Osteocyte (in vitro differentiated cells): ENCODE results near the gene IPO11. TPM values are rescaled to one million over a fixed set of nuclear protein-coding genes. Genes with fewer than 3 reads are reported as not detected.

Experiments used
- DNase-seq: peaks from one replicate; pipeline ENCODE4 v3.0.0; 2021; ENCODE audit warnings: mixed read lengths; ENCODE audit not compliant: unreplicated experiment; ENCODE audit errors: extremely low spot score
- H3K27ac Mint-ChIP-seq: one replicate; pipeline ENCODE4 v1.8.0; 2021; ENCODE audit warnings: mild to moderate bottlenecking, mixed read lengths; ENCODE audit not compliant: unreplicated experiment
- H3K27me3 Mint-ChIP-seq: one replicate; pipeline ENCODE4 v1.8.0; 2021; ENCODE audit warnings: mixed read lengths; ENCODE audit not compliant: unreplicated experiment
- H3K36me3 Mint-ChIP-seq: one replicate; pipeline ENCODE4 v1.8.0; 2021; ENCODE audit warnings: mixed read lengths; ENCODE audit not compliant: unreplicated experiment
- H3K4me1 Mint-ChIP-seq: one replicate; pipeline ENCODE4 v1.8.0; 2021; ENCODE audit warnings: mixed read lengths; ENCODE audit not compliant: unreplicated experiment
- H3K4me3 Mint-ChIP-seq: one replicate; pipeline ENCODE4 v1.8.0; 2021; ENCODE audit warnings: mild to moderate bottlenecking, moderate library complexity, mixed read lengths; ENCODE audit not compliant: unreplicated experiment
- H3K9me3 Mint-ChIP-seq: one replicate; pipeline ENCODE4 v1.8.0; 2021; ENCODE audit warnings: mixed read lengths; ENCODE audit not compliant: unreplicated experiment
- CTCF ChIP-seq: fragments of 200-600 bp; sonication (generic); IDR thresholded peaks from 2 replicates; pipeline ENCODE4 v1.5.0; 2021; ENCODE audit warnings: antibody characterized with exemption, mild to moderate bottlenecking, moderate library complexity
- total RNA-seq: library from RNA; stranded (reverse); gene quantifications from 2 replicates; pipeline ENCODE4 v1.2.1, GENCODE V29; 2021

The IPO11 gene
- total RNA-seq, 1 donor from 2014 or later = 30.6 TPM

- Mint-ChIP-seq H3K9me3 (peaks cover 3% of the 10 kb centered on the region), H3K4me3 (no peak overlapping the region), H3K27ac (no peak overlapping the region), H3K27me3 (no peaks in the 10 kb centered on the region), H3K4me1 (peaks cover 2% of the 10 kb centered on the region), H3K36me3 (peaks cover 10% of the 10 kb centered on the region)
- no peak for TF ChIP-seq CTCF
- no peak for DNase-seq
Measured at GRCh38 chr5:62572918-62573514, 160.5 kb downstream of the IPO11 start.

DNA sequence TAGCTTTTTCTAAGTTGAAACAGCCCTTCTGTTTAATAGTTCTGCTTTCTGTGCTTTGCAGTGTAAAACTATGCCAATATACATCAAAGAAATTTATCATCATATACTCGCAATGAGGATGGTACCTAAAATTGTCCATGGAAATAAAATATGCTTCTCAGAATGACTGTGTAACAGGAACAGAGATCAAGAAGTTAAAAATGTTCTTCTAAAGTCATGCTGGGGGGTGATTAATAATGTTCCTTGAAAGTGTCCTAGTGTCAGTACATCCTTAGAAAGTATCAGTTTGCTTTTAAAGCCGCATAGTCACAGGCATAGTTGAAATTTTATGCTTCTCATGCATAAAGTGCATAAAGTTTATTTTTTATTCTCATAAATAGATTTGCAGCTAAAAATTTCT is 162.0 kb downstream of the IPO11 start:
- peaks cover 1% of the 10 kb centered on the region for H3K36me3 Mint-ChIP-seq
- no peak overlapping the region for H3K27ac Mint-ChIP-seq
- H3K27me3 Mint-ChIP-seq = no peaks in the 10 kb centered on the region
- peaks cover 3% of the 10 kb centered on the region for H3K9me3 Mint-ChIP-seq
- no peak overlapping the region for H3K4me3 Mint-ChIP-seq
- H3K4me1 Mint-ChIP-seq = peaks cover 2% of the 10 kb centered on the region
- no peak for DNase-seq
- no peak for TF ChIP-seq CTCF

- no peak for TF ChIP-seq CTCF
- Mint-ChIP-seq H3K9me3 (peaks cover 3% of the 10 kb centered on the region), H3K4me1 (peaks cover 2% of the 10 kb centered on the region), H3K4me3 (no peak overlapping the region), H3K36me3 (peaks cover 1% of the 10 kb centered on the region), H3K27ac (no peak overlapping the region), H3K27me3 (no peaks in the 10 kb centered on the region)
- DNase-seq = no peak
Measured at GRCh38 chr5:62575066-62575465, 162.5 kb downstream of the IPO11 start.

- no peak overlapping the region for H3K4me3 Mint-ChIP-seq
- peaks cover 1% of the 10 kb centered on the region for H3K36me3 Mint-ChIP-seq
- H3K27ac Mint-ChIP-seq = no peak overlapping the region
- peaks cover 2% of the 10 kb centered on the region for H3K4me1 Mint-ChIP-seq
- no peaks in the 10 kb centered on the region for H3K27me3 Mint-ChIP-seq
- TF ChIP-seq CTCF = no peak
- no peak for DNase-seq
- peaks cover 3% of the 10 kb centered on the region for H3K9me3 Mint-ChIP-seq
Measured at GRCh38 chr5:62575489-62575888, 162.9 kb downstream of the IPO11 start.

- TF ChIP-seq CTCF = no peak
- H3K27me3 Mint-ChIP-seq = no peaks in the 10 kb centered on the region
- H3K9me3 Mint-ChIP-seq = peaks cover 3% of the 10 kb centered on the region
- H3K4me1 Mint-ChIP-seq = peaks cover 2% of the 10 kb centered on the region
- no peak overlapping the region for H3K4me3 Mint-ChIP-seq
- peaks cover 3% of the 10 kb centered on the region for H3K36me3 Mint-ChIP-seq
- no peak overlapping the region for H3K27ac Mint-ChIP-seq
- DNase-seq = no peak
Measured at GRCh38 chr5:62576570-62577170, 164.1 kb downstream of the IPO11 start.
